ENCODE data around the gene HS6ST3.

DNA sequence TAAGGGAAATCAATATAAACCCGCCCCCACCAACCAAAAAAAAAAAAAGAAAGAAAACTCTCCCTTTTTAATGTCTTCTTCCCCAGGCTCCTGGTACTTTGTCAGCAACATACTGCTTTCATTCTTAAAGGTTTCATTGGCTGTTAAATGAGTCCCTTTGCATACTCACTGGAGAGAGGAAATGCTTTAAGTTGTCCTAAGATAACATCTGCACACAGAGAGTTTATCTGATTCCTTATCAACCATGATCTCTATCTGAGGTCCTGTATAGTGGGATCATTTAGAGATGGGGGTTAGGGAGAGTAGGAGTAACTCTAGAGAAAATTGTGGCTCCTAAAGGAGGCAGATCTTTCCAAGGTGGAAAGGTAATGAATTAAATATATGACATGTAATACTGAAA lies 747.9 kb downstream of the HS6ST3 start:
- TF ChIP-seq CREB1 (IDR thresholded peaks at IDR 0.05; ENCODE audit: low read depth) = no peak
- TF ChIP-seq TAF1 (IDR thresholded peaks at IDR 0.05; ENCODE audit: low read depth) = no peak
- no peak for TF ChIP-seq EGR1 (IDR thresholded peaks at IDR 0.05)
- TF ChIP-seq YY1 (IDR thresholded peaks at IDR 0.05; ENCODE audit: low read depth) = no peak
- TF ChIP-seq, protein P1, sequence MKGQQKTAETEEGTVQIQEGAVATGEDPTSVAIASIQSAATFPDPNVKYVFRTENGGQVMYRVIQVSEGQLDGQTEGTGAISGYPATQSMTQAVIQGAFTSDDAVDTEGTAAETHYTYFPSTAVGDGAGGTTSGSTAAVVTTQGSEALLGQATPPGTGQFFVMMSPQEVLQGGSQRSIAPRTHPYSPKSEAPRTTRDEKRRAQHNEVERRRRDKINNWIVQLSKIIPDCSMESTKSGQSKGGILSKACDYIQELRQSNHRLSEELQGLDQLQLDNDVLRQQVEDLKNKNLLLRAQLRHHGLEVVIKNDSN (IDR thresholded peaks at IDR 0.05) = no peak
- no peak for TF ChIP-seq ZBTB7A (IDR thresholded peaks at IDR 0.05; ENCODE audit: low read depth)
- no peak for TF ChIP-seq CEBPB (IDR thresholded peaks at IDR 0.05)
- no peak for TF ChIP-seq RAD21 (IDR thresholded peaks at IDR 0.05; ENCODE audit: low read depth)
- TF ChIP-seq FOXM1 (IDR thresholded peaks at IDR 0.05; ENCODE audit: borderline replicate concordance, low read depth) = no peak
- no peak for TF ChIP-seq EP300 (IDR thresholded peaks at IDR 0.05; ENCODE audit: borderline replicate concordance)
- TF ChIP-seq TCF12 (IDR thresholded peaks at IDR 0.05; ENCODE audit: low read depth) = no peak
